CD8-positive, alpha-beta memory T cell (primary cell): ENCODE measurements around the gene TMEM14B. TPM values are rescaled to one million over a fixed set of nuclear protein-coding genes. Genes with fewer than 3 reads are reported as not detected.
A peak's percentile ranks its signal among the peaks of the same experiment; 100 is the strongest.
"Not testable (repeated sequence)": the region's sequence is repeated elsewhere in the genome, so short reads cannot be mapped to it uniquely, and the experiment has no call there.

Source experiments
- CTCF ChIA-PET: fragments of 350-600 bp; sonication (Branson Sonifier 250); formaldehyde crosslinking; loops from one replicate; lab custom pipeline; 2021; ENCODE audit warnings: antibody characterized with exemption; lab: Charles Lee
- POLR2A ChIA-PET: fragments of 350-600 bp; sonication (Branson Sonifier 250); formaldehyde crosslinking; loops from one replicate; lab custom pipeline; 2021; ENCODE audit warnings: antibody characterized with exemption; lab: Charles Lee
- DNase-seq, 5 donors: peaks; one replicate each; pipeline versions ENCODE4 v3.0.0 to v3.0.0-alpha.2; 2020 to 2022; ENCODE audit warnings: mixed read lengths in 1 of 5
- H3K27ac ChIP-seq: one replicate; pipeline ENCODE4 v1.7.0; 2013; ENCODE audit warnings: low read depth, mild to moderate bottlenecking, low read length, moderate library complexity
- H3K27me3 ChIP-seq: 2 replicates; pipeline ENCODE4 v1.7.0; 2013; ENCODE audit warnings: low read length, mild to moderate bottlenecking; ENCODE audit not compliant: insufficient read depth, poor library complexity, severe bottlenecking
- H3K36me3 ChIP-seq: 2 replicates; pipeline ENCODE4 v1.7.0; 2013; ENCODE audit warnings: mild to moderate bottlenecking, low read length, moderate library complexity; ENCODE audit not compliant: insufficient read depth
- H3K4me1 ChIP-seq: 2 replicates; pipeline ENCODE4 v1.7.0; 2013; ENCODE audit warnings: mild to moderate bottlenecking, low read length, moderate library complexity; ENCODE audit not compliant: insufficient read depth
- H3K4me3 ChIP-seq: 2 replicates; pipeline ENCODE4 v1.7.0; 2013; ENCODE audit warnings: mild to moderate bottlenecking, low read length
- H3K9me3 ChIP-seq: 2 replicates; pipeline ENCODE4 v1.7.0; 2013; ENCODE audit warnings: mild to moderate bottlenecking, low read length
- H3K27ac Mint-ChIP-seq, 8 donors: one replicate each; pipeline ENCODE4 v1.8.0; 2020 to 2021; ENCODE audit warnings: mixed read lengths in 8 of 8, mild to moderate bottlenecking in 6 of 8, inconsistent platforms in 3 of 8, moderate library complexity in 3 of 8
- H3K27me3 Mint-ChIP-seq, 2 donors: one replicate each; pipeline ENCODE4 v1.8.0; 2020 to 2021; ENCODE audit warnings: mixed read lengths in 2 of 2, mild to moderate bottlenecking in 1 of 2, moderate library complexity in 1 of 2
- H3K36me3 Mint-ChIP-seq, 3 donors: one replicate each; pipeline ENCODE4 v1.8.0; 2020 to 2021; ENCODE audit warnings: mixed read lengths in 3 of 3, inconsistent platforms in 1 of 3, mild to moderate bottlenecking in 1 of 3
- H3K4me1 Mint-ChIP-seq, 3 donors: one replicate each; pipeline ENCODE4 v1.8.0; 2020 to 2021; ENCODE audit warnings: mixed read lengths in 3 of 3, inconsistent platforms in 1 of 3, mild to moderate bottlenecking in 1 of 3
- H3K4me3 Mint-ChIP-seq, 7 donors: one replicate each; pipeline ENCODE4 v1.8.0; 2020 to 2021; ENCODE audit warnings: mixed read lengths in 7 of 7, mild to moderate bottlenecking in 6 of 7, moderate library complexity in 4 of 7, inconsistent platforms in 2 of 7
- H3K9me3 Mint-ChIP-seq, 5 donors: one replicate each; pipeline ENCODE4 v1.8.0; 2020 to 2022; ENCODE audit warnings: mixed read lengths in 5 of 5, mild to moderate bottlenecking in 3 of 5, moderate library complexity in 2 of 5, inconsistent platforms in 1 of 5
- polyA plus RNA-seq: library from polyadenylated mRNA; unstranded; fragments of 300-500 nt; fragmentation: Illumina TruSeq; gene quantifications from one replicate; pipeline ENCODE4 v1.2.3, GENCODE V29; 2021
- total RNA-seq, 2 experiments: library from RNA; stranded (reverse); gene quantifications; one replicate each; pipeline ENCODE4 v1.2.3, GENCODE V29; 2021

Gene TMEM14B
- total and polyA plus RNA-seq, 3 experiments from 2014 or later, result 82.0 to 188 (median 85.1) TPM

- peaks cover 0 to 34% (median 6%) of the 10 kb centered on the region in 3 donors for H3K36me3 Mint-ChIP-seq
- DNase-seq, result peak in 4 of 5 donors; percentile 22 to 73 (median 45)
- H3K27me3 Mint-ChIP-seq, result no peaks in the 10 kb centered on the region
- H3K4me3 ChIP-seq, result no peak overlapping the region
- H3K4me1 ChIP-seq, result peaks cover 4% of the 10 kb centered on the region
- H3K27ac ChIP-seq, result no peak overlapping the region
- H3K4me1 Mint-ChIP-seq, result peaks cover 8 to 23% (median 15%) of the 10 kb centered on the region in 3 donors
- H3K36me3 ChIP-seq, result no peaks in the 10 kb centered on the region
- POLR2A ChIA-PET, result no interaction called here
- no peaks in the 10 kb centered on the region for H3K27me3 ChIP-seq
- H3K4me3 Mint-ChIP-seq, result peak overlapping the region in 6 of 7 donors; percentile 48 to 79 (median 59)
- CTCF ChIA-PET, result interaction anchor here (0.9 kb wide), 1 partner anchor 12 kb away, joined by 3 read pairs; no protein-coding TSS in a partner anchor
- no peaks in the 10 kb centered on the region for H3K9me3 Mint-ChIP-seq
- H3K27ac Mint-ChIP-seq, result peak overlapping the region in 7 of 8 donors; percentile 25 to 91 (median 65)
- H3K9me3 ChIP-seq, result no peaks in the 10 kb centered on the region
These were observed 14.4 kb upstream of the TMEM14B start for GRCh38 chr6:10733151-10733715.

- no peak for DNase-seq
- Histone ChIP-seq H3K4me3 (no peak overlapping the region), H3K36me3 (no peaks in the 10 kb centered on the region), H3K4me1 (peaks cover 4% of the 10 kb centered on the region), H3K27me3 (no peaks in the 10 kb centered on the region), H3K9me3 (no peaks in the 10 kb centered on the region), H3K27ac (no peak overlapping the region)
- peaks cover 0 to 28% (median 9%) of the 10 kb centered on the region in 3 donors for H3K36me3 Mint-ChIP-seq
- ChIA-PET CTCF (interaction anchor here (0.9 kb wide), 1 partner anchor 13 kb away, joined by 3 read pairs; no protein-coding TSS in a partner anchor), POLR2A (no interaction called here)
- peaks cover 7 to 19% (median 15%) of the 10 kb centered on the region in 3 donors for H3K4me1 Mint-ChIP-seq
- peak overlapping the region in 4 of 8 donors; percentile 30 to 65 (median 48) for H3K27ac Mint-ChIP-seq
- no peaks in the 10 kb centered on the region for H3K9me3 Mint-ChIP-seq
- no peaks in the 10 kb centered on the region for H3K27me3 Mint-ChIP-seq
- H3K4me3 Mint-ChIP-seq, result peak overlapping the region in 1 of 7 donors; percentile 60
These were observed 13.7 kb upstream of the TMEM14B start for GRCh38 chr6:10733863-10734262.

GRCh38 chr6:10736731-10737130 is 10.9 kb upstream of the TMEM14B start:
- H3K4me3 Mint-ChIP-seq, result no peak overlapping the region

GRCh38 chr6:10740061-10740460 is 7.5 kb upstream of the TMEM14B start:
- Histone ChIP-seq H3K4me1 (no peaks in the 10 kb centered on the region), H3K9me3 (no peaks in the 10 kb centered on the region), H3K4me3 (no peak overlapping the region), H3K27me3 (no peaks in the 10 kb centered on the region), H3K27ac (no peak overlapping the region), H3K36me3 (no peaks in the 10 kb centered on the region)
- ChIA-PET POLR2A (no interaction called here), CTCF (interaction anchor here (0.8 kb wide), 1 partner anchor 46 kb away, joined by 3 read pairs; the partner anchor contains the start of genes C6orf52 and PAK1IP1)
- H3K4me1 Mint-ChIP-seq, result peaks cover 0 to 3% (median 0%) of the 10 kb centered on the region in 3 donors
- peak overlapping the region in 1 of 8 donors; percentile 61 for H3K27ac Mint-ChIP-seq
- peak overlapping the region in 1 of 7 donors; percentile 69 for H3K4me3 Mint-ChIP-seq
- DNase-seq, result no peak
- H3K9me3 Mint-ChIP-seq, result no peaks in the 10 kb centered on the region
- H3K36me3 Mint-ChIP-seq, result peaks cover 0 to 3% (median 0%) of the 10 kb centered on the region in 3 donors
- H3K27me3 Mint-ChIP-seq, result no peaks in the 10 kb centered on the region

More at GRCh38 chr6:10736731-10737130, 10.9 kb upstream of the TMEM14B start:
- H3K36me3 Mint-ChIP-seq, result peaks cover 0 to 13% (median 3%) of the 10 kb centered on the region in 3 donors
- Histone ChIP-seq H3K27ac (no peak overlapping the region), H3K36me3 (no peaks in the 10 kb centered on the region), H3K4me3 (no peak overlapping the region), H3K4me1 (peaks cover 4% of the 10 kb centered on the region), H3K9me3 (no peaks in the 10 kb centered on the region), H3K27me3 (no peaks in the 10 kb centered on the region)
- no peak for DNase-seq
- H3K9me3 Mint-ChIP-seq, result no peaks in the 10 kb centered on the region
- H3K4me1 Mint-ChIP-seq, result peaks cover 7 to 15% (median 15%) of the 10 kb centered on the region in 3 donors
- no peaks in the 10 kb centered on the region for H3K27me3 Mint-ChIP-seq
- ChIA-PET POLR2A (no interaction called here), CTCF (no interaction called here)
- H3K27ac Mint-ChIP-seq, result no peak overlapping the region

- H3K9me3 Mint-ChIP-seq, H3K9me3 ChIP-seq, DNase-seq, H3K27me3 Mint-ChIP-seq, H3K27ac Mint-ChIP-seq, H3K4me1 ChIP-seq, H3K4me3 ChIP-seq, H3K36me3 ChIP-seq, H3K27me3 ChIP-seq, H3K27ac ChIP-seq, H3K36me3 Mint-ChIP-seq, H3K4me3 Mint-ChIP-seq, POLR2A ChIA-PET: not testable (repeated sequence)
- H3K4me1 Mint-ChIP-seq, result peaks cover 11 to 12% (median 12%) of the 10 kb centered on the region in 3 donors
- CTCF ChIA-PET, result interaction anchor here (0.6 kb wide), 1 partner anchor 47 kb away, joined by 3 read pairs; the partner anchor contains the start of gene C6orf52
These were observed 6.0 kb upstream of the TMEM14B start for GRCh38 chr6:10741643-10742042.

- Histone ChIP-seq H3K4me1 (peaks cover 10% of the 10 kb centered on the region), H3K27ac (no peak overlapping the region), H3K9me3 (no peaks in the 10 kb centered on the region), H3K27me3 (no peaks in the 10 kb centered on the region), H3K4me3 (no peak overlapping the region), H3K36me3 (no peaks in the 10 kb centered on the region)
- CTCF ChIA-PET, result interaction anchor here (0.7 kb wide), 1 partner anchor 20 kb away, joined by 3 read pairs; no protein-coding TSS in a partner anchor
- peaks cover 0 to 3% (median 0%) of the 10 kb centered on the region in 3 donors for H3K36me3 Mint-ChIP-seq
- H3K9me3 Mint-ChIP-seq, result no peaks in the 10 kb centered on the region
- H3K4me1 Mint-ChIP-seq, result peaks cover 16 to 18% (median 17%) of the 10 kb centered on the region in 3 donors
- H3K27me3 Mint-ChIP-seq, result no peaks in the 10 kb centered on the region
- no peak for DNase-seq
- H3K27ac Mint-ChIP-seq, result no peak overlapping the region
- H3K4me3 Mint-ChIP-seq, result no peak overlapping the region
- POLR2A ChIA-PET, result no interaction called here
These were observed 5.4 kb upstream of the TMEM14B start for GRCh38 chr6:10742251-10742650.

GRCh38 chr6:10743515-10743914 is 4.1 kb upstream of the TMEM14B start:
- Histone ChIP-seq H3K36me3 (no peaks in the 10 kb centered on the region), H3K4me1 (peaks cover 16% of the 10 kb centered on the region), H3K27me3 (no peaks in the 10 kb centered on the region), H3K4me3 (no peak overlapping the region), H3K27ac (no peak overlapping the region), H3K9me3 (no peaks in the 10 kb centered on the region)
- Mint-ChIP-seq H3K27me3 (no peaks in the 10 kb centered on the region), H3K4me1 (peaks cover 24 to 28% (median 25%) of the 10 kb centered on the region in 3 donors), H3K27ac (no peak overlapping the region), H3K9me3 (no peaks in the 10 kb centered on the region), H3K4me3 (peak overlapping the region in 1 of 7 donors; percentile 58), H3K36me3 (peaks cover 0 to 6% (median 0%) of the 10 kb centered on the region in 3 donors)
- ChIA-PET POLR2A (interaction anchor here (0.9 kb wide), 1 partner anchor 22 kb away, joined by 3 read pairs; no protein-coding TSS in a partner anchor), CTCF (no interaction called here)
- no peak for DNase-seq

GRCh38 chr6:10745116-10745515 is 2.5 kb upstream of the TMEM14B start:
- ChIA-PET POLR2A (no interaction called here), CTCF (no interaction called here)
- no peaks in the 10 kb centered on the region for H3K27me3 Mint-ChIP-seq
- Histone ChIP-seq H3K4me1 (peaks cover 32% of the 10 kb centered on the region), H3K4me3 (no peak overlapping the region), H3K36me3 (no peaks in the 10 kb centered on the region), H3K27ac (no peak overlapping the region), H3K9me3 (no peaks in the 10 kb centered on the region), H3K27me3 (no peaks in the 10 kb centered on the region)
- H3K4me3 Mint-ChIP-seq, result peak overlapping the region in 3 of 7 donors; percentile 0 to 73 (median 21)
- no peaks in the 10 kb centered on the region for H3K9me3 Mint-ChIP-seq
- H3K4me1 Mint-ChIP-seq, result peaks cover 38 to 44% (median 40%) of the 10 kb centered on the region in 3 donors
- DNase-seq, result no peak
- H3K36me3 Mint-ChIP-seq, result peaks cover 0 to 13% (median 2%) of the 10 kb centered on the region in 3 donors
- peak overlapping the region in 5 of 8 donors; percentile 17 to 38 (median 32) for H3K27ac Mint-ChIP-seq
